Stimulated activated CD8-positive, alpha-beta memory T cell treated with anti-CD3 and anti-CD28 coated beads, Interleukin-7, amount 100 ng/mL, for 1 hour (primary cell): ENCODE measurements around the gene TFF2.

Experiments
- DNase-seq, 2 donors: peaks; one replicate each; pipeline ENCODE4 v3.0.0-alpha.2; 2020; ENCODE audit warnings: low read depth in 2 of 2

The TFF2 gene

GRCh38 chr21:42305707-42306147, 45.1 kb downstream of the TFF2 start:
- no peak for DNase-seq

DNA sequence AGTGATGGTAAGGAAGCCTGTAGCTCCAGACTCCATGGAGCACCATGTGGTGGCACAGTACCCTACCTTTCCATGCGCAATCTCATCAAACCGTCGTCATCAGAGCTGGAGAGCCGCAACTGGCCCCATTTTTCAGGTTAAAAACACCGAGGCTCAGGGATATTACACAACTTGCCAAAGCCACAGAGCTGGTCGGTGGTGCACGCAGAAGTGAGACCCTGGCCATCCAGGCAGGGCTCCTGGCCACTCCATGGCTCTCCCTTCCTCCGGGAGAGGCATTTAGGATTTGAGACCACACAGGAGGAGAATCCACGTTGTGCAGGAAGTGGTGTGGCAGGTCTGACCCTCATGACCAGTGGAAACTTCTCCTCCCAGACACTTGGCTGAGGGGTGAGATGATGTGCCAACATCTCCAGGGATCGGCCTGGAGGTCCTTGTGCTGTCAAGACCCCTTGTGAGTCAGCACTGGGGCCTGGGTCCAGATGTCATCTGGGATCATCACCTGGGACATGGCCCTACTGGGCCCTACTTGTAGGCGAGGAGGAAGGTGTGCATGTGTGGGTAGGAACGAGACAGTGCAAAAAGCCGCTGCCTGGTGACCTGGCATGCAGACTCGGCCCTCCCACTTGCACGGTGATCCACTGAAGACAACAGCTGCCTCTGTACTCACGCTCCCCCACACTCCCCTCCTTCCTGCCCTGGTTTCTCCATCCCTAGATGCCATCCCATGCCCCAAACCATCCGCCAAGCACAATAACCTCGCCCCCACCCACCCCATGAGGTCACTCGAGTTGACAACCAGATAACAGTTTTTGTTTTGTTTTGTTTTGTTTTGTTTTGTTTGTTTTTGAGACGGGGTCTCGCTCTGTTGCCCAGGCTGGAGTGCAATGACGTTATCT, 46.0 kb downstream of the TFF2 start:
- DNase-seq = no peak

- DNase-seq = no peak
Observed at GRCh38 chr21:42303443-42303842, 47.4 kb downstream of the TFF2 start.

- no peak for DNase-seq
Observed at GRCh38 chr21:42302794-42303193, 48.0 kb downstream of the TFF2 start.

GRCh38 chr21:42302076-42302650, 48.6 kb downstream of the TFF2 start:
- DNase-seq = no peak

DNA sequence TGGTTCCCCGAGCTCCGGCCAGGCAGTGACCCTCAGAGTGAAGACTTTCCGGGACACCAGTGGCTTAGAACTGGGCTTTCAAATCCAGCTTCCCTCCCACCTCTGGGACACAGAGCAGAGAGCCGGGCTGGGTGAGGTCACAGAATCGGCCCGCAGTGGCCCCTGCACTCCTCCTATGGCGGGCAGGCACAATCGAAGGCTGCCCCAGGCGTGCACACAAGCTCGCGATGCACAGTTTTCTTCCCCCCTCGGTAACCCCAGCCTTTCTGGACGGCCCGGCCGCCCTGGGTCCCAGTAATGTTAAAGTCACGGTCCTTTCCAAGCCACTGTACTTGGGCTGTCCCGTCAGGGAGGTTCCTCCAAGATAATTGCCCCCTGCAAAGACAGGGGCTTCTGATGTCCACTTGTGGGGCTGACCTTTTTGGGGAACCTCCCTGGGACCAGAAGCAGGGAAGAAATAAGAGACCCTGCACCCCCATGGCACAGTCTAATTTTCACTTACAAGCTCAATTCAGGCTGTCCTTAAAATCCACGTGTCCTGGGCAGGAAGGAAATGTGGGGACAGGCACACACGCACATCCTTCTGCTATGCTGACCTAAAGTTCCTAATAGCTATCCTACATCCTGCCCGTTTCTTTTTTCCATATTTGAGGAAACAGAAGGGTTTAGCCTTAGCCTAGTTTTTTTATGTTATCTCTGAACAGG, 49.3 kb downstream of the TFF2 start:
- DNase-seq = no peak

GRCh38 chr21:42300956-42301355, 49.8 kb downstream of the TFF2 start:
- no peak for DNase-seq

GRCh38 chr21:42300045-42300583, 50.7 kb downstream of the TFF2 start:
- DNase-seq = no peak

DNA sequence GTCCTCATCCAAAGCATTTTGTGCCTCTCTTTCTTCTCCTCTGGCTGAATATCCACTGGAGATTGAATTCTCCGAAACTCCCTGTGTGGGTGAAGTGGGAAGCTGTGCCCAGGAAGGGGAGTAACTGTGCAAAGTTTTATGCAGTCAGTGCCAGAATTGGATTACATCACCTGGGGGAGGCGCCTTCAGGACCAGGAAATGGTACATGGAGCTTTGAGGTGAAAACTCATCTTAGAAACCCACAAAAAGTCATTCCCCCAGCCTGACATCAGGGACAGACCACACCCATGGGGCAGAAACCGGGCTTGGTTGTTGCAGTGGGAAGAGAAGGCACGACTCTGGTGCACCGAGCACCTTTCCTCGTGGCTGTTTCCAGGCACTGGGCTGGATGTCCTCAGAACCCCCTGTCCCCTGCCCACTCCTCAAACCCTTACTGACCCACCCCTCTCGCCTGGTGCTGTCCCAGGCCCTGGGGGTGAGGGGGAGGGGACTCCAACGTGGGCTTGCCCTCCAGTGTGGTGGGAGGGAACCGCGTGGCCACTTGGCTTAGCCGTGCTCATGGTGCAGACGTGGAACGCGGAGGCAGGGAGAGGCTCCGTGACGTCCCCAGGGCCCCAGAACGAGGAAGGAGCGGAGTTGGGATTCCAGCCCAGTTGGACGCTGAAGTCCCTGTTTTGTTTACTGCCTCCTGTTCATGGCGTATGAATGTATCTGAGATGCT, 51.3 kb downstream of the TFF2 start:
- DNase-seq = no peak

DNA sequence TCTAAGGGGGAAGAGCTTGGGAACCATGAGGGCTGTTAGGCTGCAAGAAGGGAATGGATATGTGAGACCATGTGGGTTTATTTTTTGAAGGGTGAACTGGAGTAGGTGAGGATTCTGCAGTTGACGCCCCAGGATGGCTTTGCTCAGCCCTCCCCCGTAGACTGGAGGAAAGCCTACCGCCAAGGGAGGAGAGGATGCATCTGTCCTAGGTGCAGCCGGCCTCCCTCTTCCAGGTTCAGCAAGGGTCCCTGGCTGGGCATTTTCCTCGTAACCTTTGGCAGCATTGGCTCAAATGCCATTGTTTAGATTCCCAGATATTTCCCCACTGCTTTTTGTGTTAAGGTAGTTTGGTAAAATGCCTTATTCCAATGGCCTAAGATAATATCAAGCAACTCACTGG, 52.1 kb downstream of the TFF2 start:
- no peak for DNase-seq

GRCh38 chr21:42298237-42298636, 52.6 kb downstream of the TFF2 start:
- no peak for DNase-seq

DNA sequence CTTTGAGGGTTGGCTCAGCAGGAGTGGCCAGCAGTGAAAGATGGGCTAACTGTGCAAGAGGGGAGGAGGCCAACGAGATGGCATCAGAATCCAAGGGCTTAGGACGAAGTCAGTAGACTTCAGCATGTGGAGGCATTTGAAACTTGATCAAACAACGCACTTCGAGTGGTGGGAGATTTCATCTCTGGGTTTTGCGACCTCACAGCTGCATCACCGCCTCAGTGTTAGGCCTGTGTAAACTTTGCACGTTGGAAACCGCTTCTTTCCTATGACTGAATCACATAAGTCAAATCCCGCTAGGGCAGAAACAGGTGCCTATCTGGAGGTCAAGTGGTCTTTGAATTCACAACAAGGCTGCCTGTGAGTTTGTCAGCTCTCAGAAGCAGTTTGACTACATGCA, 53.4 kb downstream of the TFF2 start:
- DNase-seq = no peak

DNA sequence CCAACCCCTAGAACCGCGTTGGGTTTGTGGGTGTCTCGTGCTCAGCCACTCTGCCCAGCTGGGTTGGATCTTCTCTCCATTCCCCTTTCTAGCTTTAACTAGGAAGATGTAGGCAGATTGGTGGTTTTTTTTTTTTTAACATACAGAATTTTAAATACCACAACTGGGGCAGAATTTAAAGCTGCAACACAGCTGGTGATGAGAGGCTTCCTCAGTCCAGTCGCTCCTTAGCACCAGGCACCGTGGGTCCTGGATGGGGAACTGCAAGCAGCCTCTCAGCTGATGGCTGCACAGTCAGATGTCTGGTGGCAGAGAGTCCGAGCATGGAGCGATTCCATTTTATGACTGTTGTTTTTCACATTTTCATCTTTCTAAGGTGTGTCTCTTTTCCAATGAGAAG, 54.3 kb downstream of the TFF2 start:
- DNase-seq = no peak
